OCI-LY3 (cell line): ENCODE data around the gene DTX1.

Experiments used
- H2AFZ ChIP-seq: fragments of 200-600, 300-600 bp; shearing (Covaris generic); 2 replicates; pipeline ENCODE4 v1.6.0; 2014; ENCODE audit warnings: antibody characterized with exemption, low read depth, low read length
- H3K27ac ChIP-seq: fragments of 200-600, 300-600 bp; sonication (generic); 2 replicates; pipeline ENCODE4 v1.5.1; 2014; ENCODE audit warnings: mild to moderate bottlenecking, low read length, moderate library complexity, mixed read lengths
- H3K27me3 ChIP-seq: fragments of 200-600, 300-600 bp; sonication (generic); 2 replicates; pipeline ENCODE4 v1.6.1; 2014; ENCODE audit warnings: low read depth, low read length, mixed read lengths
- H3K36me3 ChIP-seq: fragments of 200-600, 300-600 bp; sonication (generic); replicated peaks from 2 replicates; pipeline ENCODE3; 2014; ENCODE audit warnings: low read depth, low read length, mixed read lengths
- H3K4me1 ChIP-seq: fragments of 300-600, 200-600 bp; sonication (generic); 2 replicates; pipeline ENCODE4 v1.6.1; 2014; ENCODE audit warnings: low read length, mixed read lengths
- H3K4me2 ChIP-seq: fragments of 200-600, 300-600 bp; sonication (generic); 2 replicates; pipeline ENCODE4 v1.6.1; 2014; ENCODE audit warnings: low read length, mixed read lengths
- H3K4me3 ChIP-seq: fragments of 300-600, 200-600 bp; sonication (generic); 2 replicates; pipeline ENCODE4 v1.5.1; 2014; ENCODE audit warnings: antibody characterized with exemption, mild to moderate bottlenecking, low read length, moderate library complexity
- H3K79me2 ChIP-seq: fragments of 300-600, 200-600 bp; shearing (Covaris generic); 2 replicates; pipeline ENCODE4 v1.6.1; 2014; ENCODE audit warnings: mild to moderate bottlenecking, low read length, mixed read lengths
- H3K9ac ChIP-seq: fragments of 300-600, 200-600 bp; shearing (Covaris generic); 2 replicates; pipeline ENCODE4 v1.6.0; 2014; ENCODE audit warnings: mild to moderate bottlenecking, low read length, moderate library complexity
- H3K9me3 ChIP-seq: fragments of 200-600, 300-600 bp; shearing (Covaris generic); 2 replicates; pipeline ENCODE4 v1.6.1; 2014; ENCODE audit warnings: low read length, mixed read lengths; ENCODE audit not compliant: insufficient read depth
- H4K20me1 ChIP-seq: fragments of 200-600, 300-600 bp; sonication (generic); 2 replicates; pipeline ENCODE4 v1.6.1; 2016; ENCODE audit warnings: low read length, mixed read lengths; ENCODE audit not compliant: insufficient read depth
- EZH2phosphoT487 ChIP-seq: fragments of 200-600 bp; shearing (Covaris generic); IDR thresholded peaks from 2 replicates; pipeline ENCODE4 v1.6.1; 2018; ENCODE audit warnings: antibody characterized with exemption, mixed run types, low read depth
- TF ChIP-seq, protein P1 (sequence below): fragments of 200-600, 300-600 bp; sonication (generic); IDR thresholded peaks from 2 replicates; pipeline ENCODE4 v1.5.1; 2014; ENCODE audit warnings: antibody characterized with exemption, low read length, low read depth

The DTX1 gene

DNA sequence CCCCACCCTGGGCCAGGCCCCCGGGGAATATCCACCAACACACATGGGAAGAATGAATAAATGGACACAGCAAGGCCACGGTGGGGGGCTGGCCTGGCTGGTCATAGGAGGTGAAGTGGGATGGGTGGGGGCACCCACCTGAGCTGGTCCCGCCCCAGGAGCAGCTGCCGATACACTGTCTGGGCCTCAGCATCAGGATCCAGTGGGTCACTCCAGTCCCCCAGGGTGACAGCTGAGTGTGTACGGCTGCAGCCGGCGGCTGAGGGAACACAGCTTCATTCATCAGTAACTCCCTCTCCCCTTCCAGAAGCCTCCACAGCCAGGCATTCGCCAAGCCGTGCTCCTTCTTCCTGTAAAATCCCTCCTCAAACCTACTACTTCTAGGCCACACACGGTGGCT lies 45.2 kb downstream of the DTX1 start:
- no peaks in the 10 kb centered on the region for H3K27me3 ChIP-seq
- H3K79me2 ChIP-seq = no peaks in the 10 kb centered on the region
- no peaks in the 10 kb centered on the region for H3K36me3 ChIP-seq
- no peaks in the 10 kb centered on the region for H3K9me3 ChIP-seq
- TF ChIP-seq, protein P1, sequence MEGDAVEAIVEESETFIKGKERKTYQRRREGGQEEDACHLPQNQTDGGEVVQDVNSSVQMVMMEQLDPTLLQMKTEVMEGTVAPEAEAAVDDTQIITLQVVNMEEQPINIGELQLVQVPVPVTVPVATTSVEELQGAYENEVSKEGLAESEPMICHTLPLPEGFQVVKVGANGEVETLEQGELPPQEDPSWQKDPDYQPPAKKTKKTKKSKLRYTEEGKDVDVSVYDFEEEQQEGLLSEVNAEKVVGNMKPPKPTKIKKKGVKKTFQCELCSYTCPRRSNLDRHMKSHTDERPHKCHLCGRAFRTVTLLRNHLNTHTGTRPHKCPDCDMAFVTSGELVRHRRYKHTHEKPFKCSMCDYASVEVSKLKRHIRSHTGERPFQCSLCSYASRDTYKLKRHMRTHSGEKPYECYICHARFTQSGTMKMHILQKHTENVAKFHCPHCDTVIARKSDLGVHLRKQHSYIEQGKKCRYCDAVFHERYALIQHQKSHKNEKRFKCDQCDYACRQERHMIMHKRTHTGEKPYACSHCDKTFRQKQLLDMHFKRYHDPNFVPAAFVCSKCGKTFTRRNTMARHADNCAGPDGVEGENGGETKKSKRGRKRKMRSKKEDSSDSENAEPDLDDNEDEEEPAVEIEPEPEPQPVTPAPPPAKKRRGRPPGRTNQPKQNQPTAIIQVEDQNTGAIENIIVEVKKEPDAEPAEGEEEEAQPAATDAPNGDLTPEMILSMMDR = no peak
- TF ChIP-seq EZH2phosphoT487 = no peak
- H2AFZ ChIP-seq = no peak overlapping the region
- H3K4me3 ChIP-seq = no peak overlapping the region
- H4K20me1 ChIP-seq = no peaks in the 10 kb centered on the region
- no peak overlapping the region for H3K4me2 ChIP-seq
- peaks cover 22% of the 10 kb centered on the region for H3K4me1 ChIP-seq
- H3K9ac ChIP-seq = no peak overlapping the region
- no peak overlapping the region for H3K27ac ChIP-seq

DNA sequence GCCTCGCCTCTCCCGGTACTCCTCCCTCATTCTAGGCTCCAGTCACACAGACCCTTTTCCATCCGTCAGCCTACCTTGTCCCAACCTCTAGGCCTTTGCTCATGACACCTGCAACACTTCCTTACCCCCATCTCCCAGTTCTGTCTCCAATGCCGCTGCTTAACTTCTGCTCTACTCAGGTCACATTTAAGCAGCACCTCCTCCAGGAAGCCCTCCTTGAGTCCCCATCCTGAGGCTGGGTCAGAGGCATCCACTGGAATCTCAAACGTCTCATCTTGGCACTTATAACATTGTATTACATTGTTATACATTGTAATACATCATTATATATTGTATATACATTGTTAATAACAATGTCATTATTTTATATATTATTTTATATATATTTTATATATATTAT lies 46.3 kb downstream of the DTX1 start:
- Histone ChIP-seq H3K27me3 (no peaks in the 10 kb centered on the region), H3K27ac (no peak overlapping the region), H3K36me3 (no peaks in the 10 kb centered on the region), H3K9me3 (no peaks in the 10 kb centered on the region), H3K9ac (no peak overlapping the region), H3K4me1 (peaks cover 21% of the 10 kb centered on the region), H3K79me2 (no peaks in the 10 kb centered on the region), H3K4me2 (no peak overlapping the region), H2AFZ (no peak overlapping the region; the same call in 1 of the 2 replicates), H4K20me1 (no peaks in the 10 kb centered on the region), H3K4me3 (no peak overlapping the region)
- TF ChIP-seq EZH2phosphoT487 = no peak

DNA sequence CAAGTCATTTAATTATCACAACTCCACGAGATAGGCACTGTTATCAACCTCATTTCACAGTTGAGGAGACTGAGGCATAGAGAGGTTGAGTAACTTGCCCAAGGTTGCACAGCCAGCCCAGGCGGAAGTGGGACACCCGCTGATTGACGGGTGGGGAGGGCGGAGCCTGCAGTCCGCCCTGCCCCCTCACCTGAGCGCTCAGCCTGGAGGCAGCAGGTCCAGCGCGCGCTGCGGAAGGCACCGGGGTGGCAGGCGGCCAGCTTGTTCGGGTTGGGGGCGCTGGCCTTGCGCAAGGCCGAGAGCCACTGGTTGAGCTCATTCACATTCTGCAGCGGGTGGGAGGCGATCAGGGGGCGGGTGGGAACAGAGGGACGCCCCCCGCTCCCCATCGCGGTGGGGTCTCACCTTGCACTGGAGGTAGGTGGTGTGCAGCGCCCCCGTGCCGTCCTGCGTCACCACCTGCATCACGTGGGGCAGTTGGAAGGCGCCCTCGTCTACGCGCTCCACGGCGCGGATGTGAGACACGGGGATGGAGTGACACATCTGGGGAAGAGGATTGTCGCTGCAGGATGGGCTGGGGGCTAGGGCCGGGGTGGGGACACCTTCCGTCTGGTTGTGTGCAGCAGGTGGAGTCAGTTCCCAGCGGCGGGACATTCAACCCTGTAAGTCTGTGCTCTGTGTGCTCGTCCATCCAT lies 47.4 kb downstream of the DTX1 start:
- no peak overlapping the region for H3K4me3 ChIP-seq
- H4K20me1 ChIP-seq = no peaks in the 10 kb centered on the region
- H3K27ac ChIP-seq = no peak overlapping the region
- no peak overlapping the region for H2AFZ ChIP-seq
- H3K79me2 ChIP-seq = no peaks in the 10 kb centered on the region
- H3K9ac ChIP-seq = no peak overlapping the region
- no peaks in the 10 kb centered on the region for H3K9me3 ChIP-seq
- no peaks in the 10 kb centered on the region for H3K27me3 ChIP-seq
- H3K4me1 ChIP-seq = peaks cover 10% of the 10 kb centered on the region
- TF ChIP-seq, protein P1 = no peak
- TF ChIP-seq EZH2phosphoT487 = no peak
- H3K4me2 ChIP-seq = no peak overlapping the region
- no peaks in the 10 kb centered on the region for H3K36me3 ChIP-seq

DNA sequence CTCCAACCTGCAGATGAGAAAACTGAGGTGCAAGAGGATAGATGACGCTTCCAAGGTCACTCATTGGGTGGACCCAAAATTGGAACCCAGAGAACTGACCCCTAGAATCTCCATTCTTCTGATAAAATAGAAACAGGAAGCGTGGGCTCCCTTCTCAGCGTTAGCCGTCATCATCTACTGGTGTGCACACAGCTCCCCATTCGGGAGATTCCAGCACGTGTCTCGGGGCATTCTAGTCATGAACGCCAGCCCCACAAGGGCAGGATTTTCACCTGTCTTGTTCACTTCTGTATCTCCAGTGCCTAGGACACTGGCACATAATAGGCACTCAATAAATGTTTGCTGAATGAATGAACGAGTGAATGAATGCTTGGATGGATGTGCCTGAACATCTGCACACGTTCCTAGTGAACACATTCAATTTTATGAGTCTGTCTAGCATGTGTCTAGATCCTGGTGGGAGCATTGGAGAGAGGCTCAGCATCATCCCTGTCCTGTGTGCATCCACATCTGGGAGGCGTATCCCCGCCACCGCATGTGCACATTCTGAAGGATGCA lies 48.5 kb downstream of the DTX1 start:
- no peaks in the 10 kb centered on the region for H3K79me2 ChIP-seq
- H3K9me3 ChIP-seq = no peaks in the 10 kb centered on the region
- no peaks in the 10 kb centered on the region for H3K36me3 ChIP-seq
- H3K4me1 ChIP-seq = peaks cover 9% of the 10 kb centered on the region
- H3K4me3 ChIP-seq = no peak overlapping the region
- H3K9ac ChIP-seq = no peak overlapping the region
- no peak overlapping the region for H3K27ac ChIP-seq
- H4K20me1 ChIP-seq = no peaks in the 10 kb centered on the region
- H3K27me3 ChIP-seq = no peaks in the 10 kb centered on the region
- no peak overlapping the region for H2AFZ ChIP-seq
- TF ChIP-seq, protein P1 = no peak
- no peak for TF ChIP-seq EZH2phosphoT487
- no peak overlapping the region for H3K4me2 ChIP-seq
